Measurements from ENCODE around the gene QARS1. TPM values are rescaled to one million over a fixed set of nuclear protein-coding genes. Genes with fewer than 3 reads are reported as not detected.

Gene QARS1
- total RNA-seq, 1 experiment from 2014 or later, result 186 TPM

GRCh38 chr3:49132073-49132436, 27.5 kb upstream of the QARS1 start:
- intact Hi-C loops (cut with micrococcal nuclease; ENCODE audit: unreplicated experiment), result no loop called here
- TF ChIP-seq EZH2 (IDR thresholded peaks at IDR 0.05; ENCODE audit: borderline replicate concordance, low read depth, low read length, poor library complexity, severe bottlenecking) (no peak), CTCF (conservative IDR thresholded peaks at IDR 0.05; ENCODE audit: low read depth, low read length) (no peak)
- H3K9me3 ChIP-seq (ENCODE audit: low read depth, low read length, poor library complexity, severe bottlenecking), result no peaks in the 10 kb centered on the region
- H3K27me3 ChIP-seq (replicated peaks; ENCODE audit: insufficient read depth, low read depth, low read length, poor library complexity), result no peaks in the 10 kb centered on the region
- no peaks in the 10 kb centered on the region for H3K36me3 ChIP-seq (ENCODE audit: insufficient read depth, low read length, poor library complexity, severe bottlenecking)
- DNase-seq (ENCODE audit: low spot score), result no peak
- peak overlapping the region; percentile 80 for H3K27ac ChIP-seq (ENCODE audit: low read depth, low read length, poor library complexity, severe bottlenecking)
- ChIA-PET POLR2A (ENCODE audit: low non-redundant PET) (no interaction called here), CTCF (no interaction called here)
- BruUV-seq (replicated peaks), result no TSS peak
- H3K4me3 ChIP-seq (ENCODE audit: low read depth, low read length, poor library complexity, severe bottlenecking), result peak overlapping the region; percentile 70
- no peaks in the 10 kb centered on the region for H3K4me1 ChIP-seq (ENCODE audit: insufficient read depth, low read length, poor library complexity, severe bottlenecking)

- TF ChIP-seq CTCF (conservative IDR thresholded peaks at IDR 0.05; ENCODE audit: low read depth, low read length) (no peak), EZH2 (IDR thresholded peaks at IDR 0.05; ENCODE audit: borderline replicate concordance, low read depth, low read length, poor library complexity, severe bottlenecking) (no peak)
- H3K4me1 ChIP-seq (ENCODE audit: insufficient read depth, low read length, poor library complexity, severe bottlenecking), result no peaks in the 10 kb centered on the region
- no peaks in the 10 kb centered on the region for H3K36me3 ChIP-seq (ENCODE audit: insufficient read depth, low read length, poor library complexity, severe bottlenecking)
- H3K27me3 ChIP-seq (replicated peaks; ENCODE audit: insufficient read depth, low read depth, low read length, poor library complexity), result no peaks in the 10 kb centered on the region
- no peak overlapping the region for H3K27ac ChIP-seq (ENCODE audit: low read depth, low read length, poor library complexity, severe bottlenecking)
- intact Hi-C loops (cut with micrococcal nuclease; ENCODE audit: unreplicated experiment), result no loop called here
- no peak for DNase-seq (ENCODE audit: low spot score)
- POLR2A ChIA-PET (ENCODE audit: low non-redundant PET), result no interaction called here
- no peaks in the 10 kb centered on the region for H3K9me3 ChIP-seq (ENCODE audit: low read depth, low read length, poor library complexity, severe bottlenecking)
- H3K4me3 ChIP-seq (ENCODE audit: low read depth, low read length, poor library complexity, severe bottlenecking), result no peak overlapping the region
- CTCF ChIA-PET, result no interaction called here
- no TSS peak for BruUV-seq (replicated peaks)
Observed at GRCh38 chr3:49131576-49131975, 27.0 kb upstream of the QARS1 start.

- intact Hi-C loops (cut with micrococcal nuclease; ENCODE audit: unreplicated experiment), result no loop called here
- ChIA-PET CTCF (no interaction called here), POLR2A (ENCODE audit: low non-redundant PET) (no interaction called here)
- BruUV-seq (replicated peaks), result no TSS peak
- Histone ChIP-seq H3K27me3 (replicated peaks; ENCODE audit: insufficient read depth, low read depth, low read length, poor library complexity) (no peaks in the 10 kb centered on the region), H3K4me3 (ENCODE audit: low read depth, low read length, poor library complexity, severe bottlenecking) (no peak overlapping the region), H3K36me3 (ENCODE audit: insufficient read depth, low read length, poor library complexity, severe bottlenecking) (no peaks in the 10 kb centered on the region), H3K4me1 (ENCODE audit: insufficient read depth, low read length, poor library complexity, severe bottlenecking) (no peaks in the 10 kb centered on the region), H3K27ac (ENCODE audit: low read depth, low read length, poor library complexity, severe bottlenecking) (no peak overlapping the region), H3K9me3 (ENCODE audit: low read depth, low read length, poor library complexity, severe bottlenecking) (no peaks in the 10 kb centered on the region)
- TF ChIP-seq CTCF (conservative IDR thresholded peaks at IDR 0.05; ENCODE audit: low read depth, low read length), result no peak
- no peak for TF ChIP-seq EZH2 (IDR thresholded peaks at IDR 0.05; ENCODE audit: borderline replicate concordance, low read depth, low read length, poor library complexity, severe bottlenecking)
- DNase-seq (ENCODE audit: low spot score), result no peak
Observed at GRCh38 chr3:49131040-49131439, 26.5 kb upstream of the QARS1 start.

Measured in A673 (cell line).